SH-SY5Y (cell line): ENCODE measurements around the gene SHISA9.

Source experiments
- GATA2 ChIP-seq: IDR thresholded peaks from 2 replicates; pipeline ENCODE4 v1.6.1; 2011; ENCODE audit warnings: mild to moderate bottlenecking, low read depth, low read length
- GATA3 ChIP-seq: IDR thresholded peaks from 2 replicates; pipeline ENCODE4 v1.6.1; 2011; ENCODE audit warnings: low read depth, mild to moderate bottlenecking, low read length, moderate library complexity

DNA sequence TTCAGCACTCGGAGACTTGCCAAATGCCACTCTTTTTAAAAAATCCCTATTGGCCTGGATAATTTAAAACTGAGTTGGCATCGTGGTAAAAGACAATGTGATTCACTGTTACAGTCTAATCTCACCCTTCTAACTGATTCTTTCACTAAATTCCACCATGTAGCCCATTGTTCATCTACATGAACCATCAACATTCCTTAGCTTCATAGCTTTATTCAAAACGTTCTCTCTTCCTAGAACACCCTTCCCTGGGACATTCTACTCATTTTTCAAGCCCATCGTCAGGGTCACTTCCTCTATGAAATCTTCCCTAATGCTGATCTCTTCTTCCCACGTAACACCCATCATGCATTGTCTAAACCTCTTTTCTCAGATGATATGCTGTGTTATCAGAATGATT lies 15.7 kb upstream of the SHISA9 start:
- TF ChIP-seq GATA3 (no peak), GATA2 (no peak)
